ENCODE data around the gene DNAJB2.

DNAJB2 gene

DNA sequence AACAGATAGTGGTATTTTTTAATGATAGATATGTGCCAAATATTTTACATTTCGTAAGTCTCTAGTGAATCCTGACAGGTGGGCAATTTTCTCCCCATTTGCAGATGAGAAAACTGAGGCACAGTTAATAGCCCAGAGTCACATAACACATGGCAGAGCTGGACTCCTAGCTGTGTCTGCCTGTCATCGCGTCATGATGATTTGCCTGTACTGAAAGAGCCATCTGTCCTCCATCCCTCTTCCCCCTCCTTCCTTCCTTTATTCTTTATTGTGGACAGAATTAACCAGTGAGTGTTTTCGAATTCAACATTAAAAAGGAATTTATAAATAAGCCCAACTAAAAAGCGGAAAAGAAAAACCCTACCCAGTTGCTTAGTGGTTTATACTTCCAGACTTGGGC is 3.2 kb downstream of the DNAJB2 start:
- no peak for DNase-seq
- POLR2A ChIA-PET: no interaction called here
- H3K36me3 ChIP-seq (ENCODE audit: control insufficient read depth in 4 of 4, insufficient read depth in 4 of 4, low read length in 3 of 4): peaks cover 2 to 37% (median 17%) of the 10 kb centered on the region in 4 experiments
- CTCF ChIA-PET: interaction anchor here (1.1 to 18.3 kb wide), 3 partner anchors 13 to 36 kb away, joined by 3 to 381 read pairs (median 3); no protein-coding TSS in a partner anchor
- H3K27me3 ChIP-seq (replicated peaks in 2 of 5; ENCODE audit: control insufficient read depth in 4 of 5, insufficient read depth in 5 of 5, low read length in 4 of 5): no peaks in the 10 kb centered on the region
- H3K27ac ChIP-seq (ENCODE audit: insufficient read depth in 1 of 2, low read depth in 1 of 2, low read length in 2 of 2, poor library complexity in 1 of 2, severe bottlenecking in 2 of 2): no peak overlapping the region
- WGBS (ENCODE audit: insufficient coverage): 92% methylated on average over 1 of the region's 5 CpGs
- H3K4me1 ChIP-seq (ENCODE audit: control extremely low read depth in 1 of 4, control insufficient read depth in 4 of 4, insufficient read depth in 4 of 4, low read length in 3 of 4): peaks cover 8 to 30% (median 27%) of the 10 kb centered on the region in 4 experiments
- no peaks in the 10 kb centered on the region for H3K9me3 ChIP-seq (ENCODE audit: control extremely low read depth in 1 of 5, control insufficient read depth in 4 of 5, insufficient read depth in 2 of 5, low read depth in 1 of 5, low read length in 4 of 5)
- H3K4me3 ChIP-seq (ENCODE audit: control insufficient read depth in 1 of 7, extremely low read depth in 1 of 7, insufficient read depth in 4 of 7, low read depth in 2 of 7, low read length in 6 of 7): no peak overlapping the region

DNA sequence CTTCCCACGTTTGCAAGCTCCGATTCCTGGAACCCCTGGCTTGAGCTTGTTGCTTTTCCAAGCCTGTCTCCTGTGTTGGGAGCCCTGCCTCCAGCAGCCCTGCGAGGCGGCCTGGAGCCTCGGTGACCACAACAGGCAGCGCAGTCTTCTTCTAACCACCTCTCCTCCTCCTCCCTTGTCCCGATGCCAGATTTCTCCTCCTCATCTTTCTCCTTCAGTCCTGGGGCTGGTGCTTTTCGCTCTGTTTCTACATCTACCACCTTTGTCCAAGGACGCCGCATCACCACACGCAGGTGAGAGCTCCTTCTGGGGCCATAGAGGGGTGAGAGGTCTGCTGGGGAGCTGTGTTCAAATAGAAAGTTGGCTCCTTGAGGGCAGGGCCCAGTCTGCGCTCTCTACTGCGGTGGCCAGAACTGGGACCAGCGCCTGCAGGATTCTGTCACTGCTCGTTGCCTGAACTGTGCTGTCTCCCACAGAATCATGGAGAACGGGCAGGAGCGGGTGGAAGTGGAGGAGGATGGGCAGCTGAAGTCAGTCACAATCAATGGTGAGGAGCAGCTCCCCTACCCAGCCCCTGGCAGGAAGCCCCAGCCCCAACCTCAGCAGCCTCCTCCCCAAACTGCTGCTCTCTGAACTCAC is 3.9 kb downstream of the DNAJB2 start:
- Histone ChIP-seq H3K27me3 (replicated peaks in 2 of 5; ENCODE audit: control insufficient read depth in 4 of 5, insufficient read depth in 5 of 5, low read length in 4 of 5) (no peaks in the 10 kb centered on the region), H3K4me1 (ENCODE audit: control extremely low read depth in 1 of 4, control insufficient read depth in 4 of 4, insufficient read depth in 4 of 4, low read length in 3 of 4) (peaks cover 6 to 23% (median 21%) of the 10 kb centered on the region in 4 experiments), H3K36me3 (ENCODE audit: control insufficient read depth in 4 of 4, insufficient read depth in 4 of 4, low read length in 3 of 4) (peaks cover 2 to 37% (median 17%) of the 10 kb centered on the region in 4 experiments), H3K27ac (ENCODE audit: insufficient read depth in 1 of 2, low read depth in 1 of 2, low read length in 2 of 2, poor library complexity in 1 of 2, severe bottlenecking in 2 of 2) (no peak overlapping the region), H3K4me3 (ENCODE audit: control insufficient read depth in 1 of 7, extremely low read depth in 1 of 7, insufficient read depth in 4 of 7, low read depth in 2 of 7, low read length in 6 of 7) (no peak overlapping the region), H3K9me3 (ENCODE audit: control extremely low read depth in 1 of 5, control insufficient read depth in 4 of 5, insufficient read depth in 2 of 5, low read depth in 1 of 5, low read length in 4 of 5) (no peaks in the 10 kb centered on the region)
- no peak for DNase-seq
- POLR2A ChIA-PET: no interaction called here
- CTCF ChIA-PET: interaction anchor here (1.1 to 18.3 kb wide), 3 partner anchors 12 to 69 kb away, joined by 3 to 381 read pairs (median 4); no protein-coding TSS in a partner anchor
- WGBS (ENCODE audit: insufficient coverage): 96% methylated on average over 16 of the region's 17 CpGs

DNA sequence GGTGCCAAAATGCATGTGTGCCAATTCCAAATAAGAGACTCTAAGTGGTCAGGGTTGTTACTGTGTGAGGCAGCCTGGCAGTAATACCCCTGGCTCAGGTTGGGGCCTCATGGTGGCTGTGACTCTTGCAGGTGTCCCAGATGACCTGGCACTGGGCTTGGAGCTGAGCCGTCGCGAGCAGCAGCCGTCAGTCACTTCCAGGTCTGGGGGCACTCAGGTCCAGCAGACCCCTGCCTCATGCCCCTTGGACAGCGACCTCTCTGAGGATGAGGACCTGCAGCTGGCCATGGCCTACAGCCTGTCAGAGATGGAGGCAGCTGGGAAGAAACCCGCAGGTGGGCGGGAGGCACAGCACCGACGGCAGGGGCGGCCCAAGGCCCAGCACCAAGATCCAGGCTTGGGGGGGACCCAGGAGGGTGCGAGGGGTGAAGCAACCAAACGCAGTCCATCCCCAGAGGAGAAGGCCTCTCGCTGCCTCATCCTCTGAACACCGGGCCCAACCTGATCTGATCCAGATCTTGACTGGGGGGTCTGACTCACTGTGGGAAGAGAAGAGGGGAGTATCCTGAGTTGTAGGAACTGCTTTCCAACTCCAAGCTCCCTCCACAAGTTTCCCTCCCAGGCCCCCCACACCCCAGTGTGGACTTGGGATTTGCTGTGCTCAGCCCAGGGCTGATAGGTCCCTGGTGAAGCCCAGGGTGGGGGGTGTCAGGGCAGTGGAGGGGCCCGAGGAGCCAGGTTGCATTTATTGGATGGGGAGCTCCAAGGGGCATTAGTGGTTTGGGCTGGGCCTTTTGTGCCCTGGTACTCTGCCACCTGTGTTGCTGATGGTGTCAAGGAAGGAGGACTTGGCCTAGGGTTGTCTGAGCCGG is 5.6 kb downstream of the DNAJB2 start:
- Histone ChIP-seq H3K4me1 (ENCODE audit: control extremely low read depth in 1 of 4, control insufficient read depth in 4 of 4, insufficient read depth in 4 of 4, low read length in 3 of 4) (peaks cover 0 to 10% (median 8%) of the 10 kb centered on the region in 4 experiments), H3K36me3 (ENCODE audit: control insufficient read depth in 4 of 4, insufficient read depth in 4 of 4, low read length in 3 of 4) (peaks cover 2 to 37% (median 17%) of the 10 kb centered on the region in 4 experiments), H3K27me3 (replicated peaks in 2 of 5; ENCODE audit: control insufficient read depth in 4 of 5, insufficient read depth in 5 of 5, low read length in 4 of 5) (no peaks in the 10 kb centered on the region), H3K9me3 (ENCODE audit: control extremely low read depth in 1 of 5, control insufficient read depth in 4 of 5, insufficient read depth in 2 of 5, low read depth in 1 of 5, low read length in 4 of 5) (no peaks in the 10 kb centered on the region), H3K4me3 (ENCODE audit: control insufficient read depth in 1 of 7, extremely low read depth in 1 of 7, insufficient read depth in 4 of 7, low read depth in 2 of 7, low read length in 6 of 7) (no peak overlapping the region), H3K27ac (ENCODE audit: insufficient read depth in 1 of 2, low read depth in 1 of 2, low read length in 2 of 2, poor library complexity in 1 of 2, severe bottlenecking in 2 of 2) (no peak overlapping the region)
- no peak for DNase-seq
- ChIA-PET CTCF (interaction anchor here (0.8 to 18.3 kb wide), 6 partner anchors 9 to 67 kb away, joined by 3 to 381 read pairs (median 4); partner anchors contain the start of gene TUBA4A), POLR2A (no interaction called here)
- WGBS (ENCODE audit: insufficient coverage): 100% methylated on average over 12 of the region's 16 CpGs

DNA sequence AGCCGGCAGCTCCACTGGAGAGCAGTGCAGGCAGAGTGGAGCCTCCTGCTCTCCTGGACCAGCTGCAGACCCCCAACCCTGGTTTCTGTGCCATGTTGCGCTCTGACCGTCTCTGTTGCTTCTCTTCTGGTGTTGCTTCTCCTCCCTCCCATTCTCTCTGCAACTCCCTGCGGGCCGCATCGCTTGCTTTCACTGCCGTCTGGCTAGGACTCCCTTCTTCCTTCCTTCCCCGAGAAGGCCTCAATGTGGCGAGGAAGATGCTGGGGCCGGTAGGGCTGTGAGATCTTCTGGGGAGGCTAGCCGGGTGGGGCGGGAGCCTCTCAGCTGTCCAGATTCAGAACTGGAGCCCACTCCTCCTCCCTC is 6.2 kb downstream of the DNAJB2 start:
- CTCF ChIA-PET: interaction anchor here (0.9 to 18.3 kb wide), 2 partner anchors 10 to 44 kb away, joined by 3 to 381 read pairs; no protein-coding TSS in a partner anchor
- WGBS (ENCODE audit: insufficient coverage): 100% methylated on average over 6 of the region's 12 CpGs
- DNase-seq: no peak
- peaks cover 0 to 4% (median 2%) of the 10 kb centered on the region in 4 experiments for H3K4me1 ChIP-seq (ENCODE audit: control extremely low read depth in 1 of 4, control insufficient read depth in 4 of 4, insufficient read depth in 4 of 4, low read length in 3 of 4)
- no peaks in the 10 kb centered on the region for H3K9me3 ChIP-seq (ENCODE audit: control extremely low read depth in 1 of 5, control insufficient read depth in 4 of 5, insufficient read depth in 2 of 5, low read depth in 1 of 5, low read length in 4 of 5)
- H3K4me3 ChIP-seq (ENCODE audit: control insufficient read depth in 1 of 7, extremely low read depth in 1 of 7, insufficient read depth in 4 of 7, low read depth in 2 of 7, low read length in 6 of 7): no peak overlapping the region
- no peak overlapping the region for H3K27ac ChIP-seq (ENCODE audit: insufficient read depth in 1 of 2, low read depth in 1 of 2, low read length in 2 of 2, poor library complexity in 1 of 2, severe bottlenecking in 2 of 2)
- POLR2A ChIA-PET: no interaction called here
- H3K27me3 ChIP-seq (replicated peaks in 2 of 5; ENCODE audit: control insufficient read depth in 4 of 5, insufficient read depth in 5 of 5, low read length in 4 of 5): no peaks in the 10 kb centered on the region
- peaks cover 2 to 37% (median 16%) of the 10 kb centered on the region in 4 experiments for H3K36me3 ChIP-seq (ENCODE audit: control insufficient read depth in 4 of 4, insufficient read depth in 4 of 4, low read length in 3 of 4)

DNA sequence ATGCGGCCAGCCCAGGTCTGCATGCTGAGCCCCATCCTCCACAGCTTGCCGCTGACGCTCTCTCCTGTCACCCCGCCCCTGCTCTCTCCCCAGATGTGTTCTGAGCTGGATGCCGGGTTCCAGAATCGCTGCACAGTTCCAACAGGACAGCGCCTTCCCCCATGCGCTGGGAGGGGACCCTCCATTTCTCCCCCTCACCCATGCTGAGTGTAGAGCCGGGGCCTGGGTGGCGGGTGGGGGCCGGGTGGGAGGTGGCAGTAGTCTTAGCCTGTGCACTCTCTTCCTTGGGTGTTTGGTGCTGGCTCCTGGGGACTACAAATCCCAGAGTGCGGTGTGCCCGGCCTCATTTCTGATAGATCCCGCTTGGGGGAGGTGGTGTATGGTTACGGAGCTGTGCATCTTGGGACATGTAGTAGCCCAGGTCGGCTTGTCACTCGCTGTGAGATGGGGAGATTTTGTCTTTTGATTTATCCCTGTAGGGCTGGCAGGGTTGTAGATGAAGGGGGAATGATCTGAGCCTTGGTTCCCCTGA is 6.8 kb downstream of the DNAJB2 start:
- Histone ChIP-seq H3K27me3 (replicated peaks in 2 of 5; ENCODE audit: control insufficient read depth in 4 of 5, insufficient read depth in 5 of 5, low read length in 4 of 5) (no peaks in the 10 kb centered on the region), H3K4me3 (ENCODE audit: control insufficient read depth in 1 of 7, extremely low read depth in 1 of 7, insufficient read depth in 4 of 7, low read depth in 2 of 7, low read length in 6 of 7) (no peak overlapping the region), H3K9me3 (ENCODE audit: control extremely low read depth in 1 of 5, control insufficient read depth in 4 of 5, insufficient read depth in 2 of 5, low read depth in 1 of 5, low read length in 4 of 5) (no peaks in the 10 kb centered on the region), H3K36me3 (ENCODE audit: control insufficient read depth in 4 of 4, insufficient read depth in 4 of 4, low read length in 3 of 4) (peaks cover 2 to 37% (median 16%) of the 10 kb centered on the region in 4 experiments), H3K4me1 (ENCODE audit: control extremely low read depth in 1 of 4, control insufficient read depth in 4 of 4, insufficient read depth in 4 of 4, low read length in 3 of 4) (no peaks in the 10 kb centered on the region), H3K27ac (ENCODE audit: insufficient read depth in 1 of 2, low read depth in 1 of 2, low read length in 2 of 2, poor library complexity in 1 of 2, severe bottlenecking in 2 of 2) (no peak overlapping the region)
- ChIA-PET POLR2A (no interaction called here), CTCF (interaction anchor here (1.3 to 18.3 kb wide), 2 partner anchors 9 to 13 kb away, joined by 6 to 381 read pairs; no protein-coding TSS in a partner anchor)
- WGBS (ENCODE audit: insufficient coverage): 96% methylated on average over 11 of the region's 17 CpGs
- no peak for DNase-seq

DNA sequence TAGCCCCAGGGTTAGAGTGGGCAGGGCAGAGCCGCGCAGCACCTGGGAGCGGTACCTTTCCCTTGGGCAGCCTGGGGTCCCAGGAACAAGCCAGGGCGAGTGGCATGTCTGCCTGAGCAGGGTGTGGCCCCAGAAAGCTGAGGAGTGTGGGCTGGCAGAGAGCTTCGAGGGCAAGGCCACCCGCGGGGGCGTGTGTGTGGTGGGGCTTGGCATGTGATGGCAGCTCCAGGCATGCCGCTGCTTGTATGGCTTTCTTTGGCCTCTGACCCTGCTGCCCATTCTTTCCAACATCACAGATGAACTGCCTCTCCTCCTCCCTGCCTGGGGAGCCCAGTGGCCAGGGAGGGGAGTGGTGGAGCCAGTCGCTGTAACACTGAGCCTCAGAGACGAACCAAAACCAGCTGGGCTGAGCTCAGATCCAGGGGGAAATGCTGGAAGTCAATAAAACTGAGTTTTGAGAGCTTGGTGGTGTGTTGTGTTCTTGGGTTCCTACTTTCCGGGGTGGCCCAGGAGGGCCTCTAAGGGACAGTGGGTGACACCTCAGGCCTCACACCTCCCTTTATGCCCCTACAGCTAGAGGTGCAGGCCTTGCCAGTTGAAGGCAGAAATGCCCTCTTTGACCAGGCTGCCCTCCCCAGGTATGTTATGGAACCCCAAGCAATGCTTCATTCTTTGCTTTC is 7.4 kb downstream of the DNAJB2 start:
- 91% methylated on average over 5 of the region's 12 CpGs for WGBS (ENCODE audit: insufficient coverage)
- Histone ChIP-seq H3K4me3 (ENCODE audit: control insufficient read depth in 1 of 7, extremely low read depth in 1 of 7, insufficient read depth in 4 of 7, low read depth in 2 of 7, low read length in 6 of 7) (no peak overlapping the region), H3K27ac (ENCODE audit: insufficient read depth in 1 of 2, low read depth in 1 of 2, low read length in 2 of 2, poor library complexity in 1 of 2, severe bottlenecking in 2 of 2) (no peak overlapping the region)

More for the DNA sequence above, 7.4 kb downstream of the DNAJB2 start:
- H3K4me1 ChIP-seq (ENCODE audit: control extremely low read depth in 1 of 4, control insufficient read depth in 4 of 4, insufficient read depth in 4 of 4, low read length in 3 of 4): no peaks in the 10 kb centered on the region
- no peaks in the 10 kb centered on the region for H3K27me3 ChIP-seq (replicated peaks in 2 of 5; ENCODE audit: control insufficient read depth in 4 of 5, insufficient read depth in 5 of 5, low read length in 4 of 5)
- POLR2A ChIA-PET: no interaction called here
- H3K9me3 ChIP-seq (ENCODE audit: control extremely low read depth in 1 of 5, control insufficient read depth in 4 of 5, insufficient read depth in 2 of 5, low read depth in 1 of 5, low read length in 4 of 5): no peaks in the 10 kb centered on the region
- no peak for DNase-seq
- H3K36me3 ChIP-seq (ENCODE audit: control insufficient read depth in 4 of 4, insufficient read depth in 4 of 4, low read length in 3 of 4): peaks cover 2 to 36% (median 14%) of the 10 kb centered on the region in 4 experiments
- CTCF ChIA-PET: interaction anchor here (1.3 to 18.3 kb wide), 2 partner anchors 9 to 13 kb away, joined by 6 to 381 read pairs; no protein-coding TSS in a partner anchor
